Muscle layer of colon (tissue), 2 donors: ENCODE data around the gene BBS9.

Source experiments
- H3K27ac ChIP-seq: one replicate; pipeline ENCODE4 v1.7.0; 2013; ENCODE audit warnings: low read depth, mild to moderate bottlenecking, low read length, moderate library complexity
- H3K27me3 ChIP-seq, 2 donors: one replicate each; pipeline ENCODE4 v1.7.0; 2013; ENCODE audit warnings: low read length in 2 of 2, mild to moderate bottlenecking in 2 of 2; ENCODE audit not compliant: insufficient read depth in 2 of 2, control insufficient read depth in 1 of 2
- H3K36me3 ChIP-seq: one replicate; pipeline ENCODE4 v1.7.0; 2013; ENCODE audit warnings: mild to moderate bottlenecking, low read length; ENCODE audit not compliant: insufficient read depth
- H3K4me1 ChIP-seq: one replicate; pipeline ENCODE4 v1.7.0; 2013; ENCODE audit warnings: mild to moderate bottlenecking, low read length; ENCODE audit not compliant: insufficient read depth
- H3K4me3 ChIP-seq, 2 donors: one replicate each; pipeline ENCODE4 v1.7.0; 2013; ENCODE audit warnings: low read length in 2 of 2, low read depth in 1 of 2, mild to moderate bottlenecking in 1 of 2, moderate library complexity in 1 of 2
- H3K9ac ChIP-seq: one replicate; pipeline ENCODE4 v1.7.0; 2013; ENCODE audit warnings: low read length
- H3K9me3 ChIP-seq: one replicate; pipeline ENCODE4 v1.7.0; 2013; ENCODE audit warnings: mild to moderate bottlenecking, low read length
- donor health status: abdominal sarcoma.
- donor health status: Adenocarcinoma of cecum.

The BBS9 gene

GRCh38 chr7:33596686-33597085, 467.3 kb downstream of the BBS9 start:
- no peak overlapping the region for H3K4me3 ChIP-seq
- no peaks in the 10 kb centered on the region for H3K36me3 ChIP-seq
- peaks cover 13% of the 10 kb centered on the region for H3K4me1 ChIP-seq

DNA sequence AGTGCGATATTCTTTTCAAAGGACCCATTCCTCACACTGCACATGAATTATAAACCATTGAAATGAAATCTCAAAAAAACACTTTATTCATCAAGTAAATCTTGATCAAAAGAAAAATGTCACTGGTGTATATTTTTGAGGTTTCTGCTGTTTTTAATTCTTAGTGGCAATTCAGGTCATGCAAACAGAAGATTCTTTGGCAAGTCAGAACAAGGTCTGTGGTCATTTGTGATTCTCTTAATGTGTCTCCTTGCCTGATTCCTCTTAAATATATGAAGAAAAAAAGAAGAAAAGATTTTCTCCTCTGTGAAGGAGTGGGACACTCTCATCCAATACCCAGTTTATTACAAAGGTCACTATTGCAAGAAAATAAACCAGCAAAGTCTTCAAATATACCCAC, 467.8 kb downstream of the BBS9 start:
- no peak overlapping the region for H3K4me3 ChIP-seq
- no peaks in the 10 kb centered on the region for H3K36me3 ChIP-seq
- H3K27ac ChIP-seq: no peak overlapping the region
- H3K27me3 ChIP-seq: no peaks in the 10 kb centered on the region
- H3K9ac ChIP-seq: no peak overlapping the region
- H3K9me3 ChIP-seq: no peaks in the 10 kb centered on the region
- H3K4me1 ChIP-seq: peaks cover 9% of the 10 kb centered on the region

More at GRCh38 chr7:33596686-33597085, 467.3 kb downstream of the BBS9 start:
- Histone ChIP-seq H3K9me3 (no peaks in the 10 kb centered on the region), H3K27me3 (no peaks in the 10 kb centered on the region), H3K9ac (no peak overlapping the region), H3K27ac (no peak overlapping the region)

DNA sequence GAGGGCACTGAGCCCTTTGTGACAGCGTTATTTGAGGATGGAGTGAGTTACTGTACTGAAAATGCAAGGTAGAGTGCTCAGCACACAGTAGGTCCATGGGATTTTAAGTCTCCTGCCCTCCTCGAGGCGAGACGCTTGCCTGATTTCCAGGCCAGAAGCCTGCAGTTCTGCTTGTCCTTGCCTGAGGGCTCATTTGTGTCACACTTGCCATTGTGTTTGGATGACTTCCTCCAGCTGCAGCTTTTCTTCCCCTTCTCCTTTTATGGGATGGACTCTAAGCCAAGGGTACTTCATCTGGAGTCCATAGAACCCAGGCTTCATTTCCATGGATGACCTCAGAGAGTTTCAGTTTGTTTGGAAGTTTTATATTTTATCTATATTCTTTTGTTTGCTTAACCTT, 471.7 kb downstream of the BBS9 start:
- H3K36me3 ChIP-seq: no peaks in the 10 kb centered on the region
- H3K9me3 ChIP-seq: no peaks in the 10 kb centered on the region
- peaks cover 10% of the 10 kb centered on the region for H3K4me1 ChIP-seq
- H3K27ac ChIP-seq: no peak overlapping the region
- no peaks in the 10 kb centered on the region for H3K27me3 ChIP-seq
- H3K9ac ChIP-seq: no peak overlapping the region
- no peak overlapping the region for H3K4me3 ChIP-seq

DNA sequence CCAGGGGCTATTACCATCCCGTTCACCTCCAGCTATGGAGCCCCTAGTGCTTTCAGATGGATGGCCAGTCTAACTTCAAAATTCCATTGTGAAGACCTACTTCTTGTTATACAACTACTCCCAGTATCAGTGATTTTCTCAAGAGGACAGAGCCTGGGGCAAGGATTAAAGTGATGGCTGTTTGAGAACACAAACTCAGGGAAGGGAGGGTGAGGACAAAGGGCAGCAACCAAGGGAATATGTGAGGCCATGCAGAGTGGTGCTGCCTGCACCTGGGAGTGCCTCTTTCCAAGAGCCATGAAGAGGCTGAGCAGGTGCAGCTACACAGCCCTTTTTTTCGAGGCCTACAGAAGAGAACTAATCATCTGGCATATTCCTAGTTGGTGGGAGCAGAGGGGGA, 472.5 kb downstream of the BBS9 start:
- H3K27me3 ChIP-seq: no peaks in the 10 kb centered on the region
- H3K4me1 ChIP-seq: peaks cover 10% of the 10 kb centered on the region
- H3K36me3 ChIP-seq: no peaks in the 10 kb centered on the region
- no peak overlapping the region for H3K4me3 ChIP-seq
- H3K27ac ChIP-seq: no peak overlapping the region
- H3K9me3 ChIP-seq: no peaks in the 10 kb centered on the region
- no peak overlapping the region for H3K9ac ChIP-seq

DNA sequence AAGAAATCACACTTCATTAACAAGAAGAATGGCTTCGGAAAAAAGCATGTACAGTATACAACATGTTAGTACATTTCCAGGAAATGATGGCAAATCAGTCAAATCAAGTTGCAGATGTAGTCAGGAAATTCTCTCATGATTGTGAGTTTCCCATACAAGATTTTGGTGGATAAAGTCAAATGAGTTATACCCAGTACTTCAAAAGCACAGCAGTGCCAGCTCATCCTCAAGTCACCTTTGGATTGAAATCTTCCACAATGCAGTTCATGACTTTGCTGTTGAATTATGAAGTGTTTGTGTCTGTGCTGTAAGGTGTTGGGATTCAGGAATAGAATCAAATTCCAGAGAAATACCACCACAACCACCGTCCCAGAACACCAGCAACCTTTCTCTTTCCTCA, 474.7 kb downstream of the BBS9 start:
- Histone ChIP-seq H3K9ac (no peak overlapping the region), H3K9me3 (no peaks in the 10 kb centered on the region), H3K27ac (no peak overlapping the region), H3K4me1 (peaks cover 10% of the 10 kb centered on the region), H3K36me3 (no peaks in the 10 kb centered on the region), H3K4me3 (no peak overlapping the region), H3K27me3 (no peaks in the 10 kb centered on the region)

DNA sequence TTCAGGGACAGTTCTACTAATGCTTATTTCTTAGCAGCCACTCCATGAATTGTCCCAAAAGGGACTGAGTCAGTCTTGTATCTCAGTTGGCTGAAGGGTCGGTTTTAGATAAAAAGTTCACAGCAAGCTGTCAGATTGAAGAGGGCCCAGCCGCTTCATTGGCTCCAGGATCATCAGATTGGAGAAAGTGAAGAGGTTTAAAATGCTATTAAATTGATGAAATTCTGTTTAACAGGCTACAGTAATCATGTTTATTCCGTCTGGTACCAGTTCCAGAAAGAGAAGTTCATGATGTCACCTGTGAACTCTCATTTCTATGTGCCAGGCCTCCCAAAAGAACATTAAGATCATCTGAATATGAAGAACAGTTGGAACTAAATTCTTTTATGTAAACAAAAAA, 481.6 kb downstream of the BBS9 start:
- Histone ChIP-seq H3K9ac (no peak overlapping the region), H3K4me1 (peaks cover 30% of the 10 kb centered on the region), H3K4me3 (no peak overlapping the region), H3K36me3 (no peaks in the 10 kb centered on the region), H3K27me3 (no peaks in the 10 kb centered on the region), H3K9me3 (no peaks in the 10 kb centered on the region), H3K27ac (no peak overlapping the region)

GRCh38 chr7:33612442-33612841, 483.1 kb downstream of the BBS9 start:
- Histone ChIP-seq H3K4me3 (no peak overlapping the region), H3K27me3 (no peaks in the 10 kb centered on the region), H3K27ac (no peak overlapping the region), H3K36me3 (no peaks in the 10 kb centered on the region), H3K4me1 (peaks cover 30% of the 10 kb centered on the region), H3K9me3 (no peaks in the 10 kb centered on the region), H3K9ac (no peak overlapping the region)

DNA sequence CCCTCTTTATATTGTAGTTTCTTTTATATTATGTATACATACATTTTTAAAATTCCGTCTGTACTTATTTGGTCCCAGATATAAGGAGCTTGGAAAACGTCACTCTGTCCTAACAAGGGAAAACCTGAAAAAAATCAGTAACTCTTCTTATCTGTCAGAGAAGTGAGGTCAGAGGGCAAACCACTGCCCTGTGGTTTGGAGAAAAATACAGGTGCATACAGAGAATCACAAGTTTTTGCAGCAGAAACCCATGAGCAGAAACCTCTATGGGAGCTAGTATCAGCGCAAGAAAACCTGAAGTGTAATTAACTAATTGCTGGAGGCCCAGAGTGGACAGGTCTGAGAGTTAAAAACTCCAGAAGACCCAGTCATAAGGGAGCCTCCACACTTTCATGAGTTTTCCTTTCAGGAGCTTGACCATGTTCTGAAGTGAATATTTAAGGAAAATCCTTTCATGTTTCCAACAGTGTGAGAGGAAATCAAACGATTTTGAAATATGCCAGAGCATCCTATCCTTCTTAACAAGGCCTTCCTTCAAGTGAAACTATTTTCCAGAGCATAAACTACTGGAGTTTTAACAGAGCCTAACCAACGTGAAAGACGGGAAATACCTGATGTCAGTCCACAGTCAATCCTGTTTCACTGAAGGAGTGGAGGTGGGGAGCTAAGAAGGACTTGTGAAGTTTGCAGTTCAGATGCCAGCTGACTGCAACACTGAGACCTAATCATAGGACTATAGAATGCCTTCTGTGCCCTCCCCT, 485.2 kb downstream of the BBS9 start:
- peaks cover 30% of the 10 kb centered on the region for H3K4me1 ChIP-seq
- H3K4me3 ChIP-seq: no peak overlapping the region
- H3K36me3 ChIP-seq: no peaks in the 10 kb centered on the region
- H3K27me3 ChIP-seq: no peaks in the 10 kb centered on the region
- peak overlapping the region; percentile 52 for H3K27ac ChIP-seq
- H3K9ac ChIP-seq: no peak overlapping the region
- H3K9me3 ChIP-seq: no peaks in the 10 kb centered on the region

DNA sequence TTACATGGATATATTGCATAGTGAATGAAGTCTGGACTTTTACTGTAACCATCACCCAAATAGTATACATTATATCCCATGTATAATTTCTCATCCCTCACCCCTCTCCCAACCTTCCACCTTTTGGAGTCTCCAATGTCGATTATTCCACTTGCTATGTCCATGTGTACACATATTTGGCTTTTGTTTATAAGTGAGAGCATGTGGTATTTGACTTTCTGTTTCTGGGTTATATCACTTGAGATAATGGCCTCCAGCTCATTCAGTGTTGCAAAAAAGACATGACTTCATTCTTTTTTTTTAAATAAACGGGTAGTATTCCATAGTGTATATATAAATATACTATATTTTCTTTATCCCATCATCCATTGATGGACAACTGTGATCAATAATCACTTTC, 487.4 kb downstream of the BBS9 start:
- no peaks in the 10 kb centered on the region for H3K36me3 ChIP-seq
- peaks cover 30% of the 10 kb centered on the region for H3K4me1 ChIP-seq
- H3K27ac ChIP-seq: no peak overlapping the region
- no peak overlapping the region for H3K4me3 ChIP-seq
- no peak overlapping the region for H3K9ac ChIP-seq
- H3K27me3 ChIP-seq: no peaks in the 10 kb centered on the region
- H3K9me3 ChIP-seq: no peaks in the 10 kb centered on the region

DNA sequence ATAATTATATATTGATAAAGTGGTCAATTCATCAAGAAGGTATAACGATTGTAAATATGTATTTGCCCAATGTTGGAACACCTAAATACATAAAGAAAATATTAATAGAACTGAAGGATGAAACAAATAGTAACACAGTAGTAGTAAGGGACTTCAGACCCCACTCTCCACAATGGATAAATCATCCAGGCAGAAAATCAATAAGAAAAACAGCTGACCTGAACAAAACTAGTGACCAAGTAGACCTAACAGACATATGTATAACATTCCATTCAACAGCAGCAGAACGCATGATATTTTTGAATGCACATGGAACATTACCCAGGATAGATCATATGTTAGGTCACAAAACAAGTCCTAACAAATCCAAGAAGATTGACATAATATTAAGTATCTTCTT, 489.9 kb downstream of the BBS9 start:
- H3K27me3 ChIP-seq: no peaks in the 10 kb centered on the region

DNA sequence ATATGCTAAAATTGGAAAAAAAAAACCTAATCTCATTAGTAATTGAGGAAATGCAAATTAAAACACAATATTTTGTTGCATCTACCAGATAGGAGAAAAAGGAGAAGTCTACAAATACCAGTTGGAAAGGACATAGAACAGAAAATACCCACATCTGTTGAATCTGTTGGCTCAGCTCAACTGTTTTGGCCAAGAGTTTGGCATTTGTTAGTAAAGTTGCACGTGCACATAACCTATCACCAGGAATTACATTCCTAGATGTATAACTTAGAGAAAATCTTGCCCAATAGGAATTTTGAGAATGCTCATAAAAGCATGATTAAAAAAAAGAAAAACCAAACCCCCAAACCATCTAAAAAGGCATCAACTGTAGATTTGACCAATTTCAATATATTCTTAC, 493.9 kb downstream of the BBS9 start:
- Histone ChIP-seq H3K9ac (no peak overlapping the region), H3K4me1 (no peaks in the 10 kb centered on the region), H3K36me3 (no peaks in the 10 kb centered on the region), H3K27me3 (no peaks in the 10 kb centered on the region), H3K4me3 (no peak overlapping the region), H3K9me3 (no peaks in the 10 kb centered on the region), H3K27ac (no peak overlapping the region)

More for the DNA sequence above, 489.9 kb downstream of the BBS9 start:
- H3K9ac ChIP-seq: no peak overlapping the region
- no peak overlapping the region for H3K27ac ChIP-seq
- H3K4me3 ChIP-seq: no peak overlapping the region
- H3K9me3 ChIP-seq: no peaks in the 10 kb centered on the region
- H3K36me3 ChIP-seq: no peaks in the 10 kb centered on the region
- H3K4me1 ChIP-seq: peaks cover 15% of the 10 kb centered on the region

- no peaks in the 10 kb centered on the region for H3K36me3 ChIP-seq
- no peak overlapping the region for H3K4me3 ChIP-seq
- no peaks in the 10 kb centered on the region for H3K9me3 ChIP-seq
- no peak overlapping the region for H3K9ac ChIP-seq
- H3K27ac ChIP-seq: no peak overlapping the region
- H3K27me3 ChIP-seq: no peaks in the 10 kb centered on the region
- H3K4me1 ChIP-seq: no peaks in the 10 kb centered on the region
Observed at GRCh38 chr7:33624215-33624614, 494.9 kb downstream of the BBS9 start.
